ENCODE measurements around the gene ATRN. TPM values are rescaled to one million over a fixed set of nuclear protein-coding genes. Genes with fewer than 3 reads are reported as not detected.

ATRN gene
- total and polyA plus RNA-seq, 2 of the 8 experiments (the other 6 are each of a cell fraction or from before 2014, with no cell fraction given), result 12.0 to 17.4 TPM

- H4K91ac ChIP-seq (replicated peaks; ENCODE audit: insufficient read length, low read length), result no peak within 1 kb of the TSS
- H3K27me3 ChIP-seq (replicated peaks in 1 of 4; ENCODE audit: control insufficient read depth in 3 of 4, extremely low read depth in 1 of 4, insufficient read depth in 3 of 4, low read length in 3 of 4), result peaks cover 0 to 2% (median 0%) of the 10 kb centered on the region in 4 experiments; a peak in 1 of 7 replicates
- no peak within 1 kb of the TSS for H2BK120ac ChIP-seq (replicated peaks; ENCODE audit: low read depth, low read length)
- POLR2A ChIA-PET (ENCODE audit: partially characterized antibody), result interaction anchor here (0.6 kb wide), 1 partner anchor 12 kb away, joined by 3 read pairs; no protein-coding TSS in a partner anchor
- H3K14ac ChIP-seq (ENCODE audit: insufficient read length), result no peak within 1 kb of the TSS
- H4K5ac ChIP-seq (ENCODE audit: insufficient read length, low read depth, low read length), result no peak within 1 kb of the TSS
- FAIRE-seq (no peak), DNase-seq (ENCODE audit: low read depth in 1 of 2, low spot score in 2 of 2) (no peak)
- peaks cover 0 to 5% (median 0%) of the 10 kb centered on the region in 4 experiments; a peak in 1 of 8 replicates for H3K36me3 ChIP-seq (ENCODE audit: control insufficient read depth in 2 of 4, insufficient read depth in 4 of 4, low read length in 3 of 4)
- H2BK15ac ChIP-seq (ENCODE audit: low read length), result peak within 1 kb of the TSS; percentile 19; the same call in 1 of the 2 replicates
- CTCF ChIA-PET (ENCODE audit: partially characterized antibody), result interaction anchor here (0.6 to 1.5 kb wide), 3 partner anchors 9 to 64 kb away, joined by 3 to 8 read pairs (median 6); no protein-coding TSS in a partner anchor
- no peak within 1 kb of the TSS for H3K4me2 ChIP-seq (ENCODE audit: insufficient read depth in 1 of 2, low read depth in 2 of 2, low read length in 2 of 2)
- WGBS, 2 experiments (ENCODE audit: extremely low coverage in 1 of 2, insufficient coverage in 1 of 2, insufficient read length in 1 of 2, insufficient replicate concordance in 2 of 2, low coverage in 1 of 2, low lambda C conversion rate in 2 of 2, missing lambda C conversion rate in 1 of 2), result 56% methylated on average over 19 of the region's 19 CpGs; no CpG with 5 or more reads in 1 of the 2 experiments
- no peak within 1 kb of the TSS for H2AK5ac ChIP-seq (ENCODE audit: low read depth, low read length)
- H3K79me2 ChIP-seq (ENCODE audit: control insufficient read depth in 1 of 2, insufficient read depth in 2 of 2, low read length in 2 of 2), result no peaks in the 10 kb centered on the region
- H3K4ac ChIP-seq (replicated peaks; ENCODE audit: insufficient read length, low read depth, low read length), result no peak within 1 kb of the TSS
- H2AFZ ChIP-seq (ENCODE audit: low read length), result peak within 1 kb of the TSS; percentile 57; the same call in 1 of the 2 replicates
- H2BK5ac ChIP-seq (ENCODE audit: low read depth, low read length), result no peak within 1 kb of the TSS
- H3K79me1 ChIP-seq (ENCODE audit: low read depth, low read length), result no peaks in the 10 kb centered on the region
- H3K27ac ChIP-seq (ENCODE audit: low read depth, low read length), result no peak within 1 kb of the TSS
- peaks cover 0 to 2% of the 10 kb centered on the region in 2 experiments for H4K20me1 ChIP-seq (replicated peaks in 1 of 2; ENCODE audit: control insufficient read depth in 1 of 2, insufficient read depth in 2 of 2, low read length in 2 of 2)
- no peak within 1 kb of the TSS for H4K8ac ChIP-seq (ENCODE audit: extremely low read depth, insufficient read depth, low read length)
- H3K56ac ChIP-seq (replicated peaks; ENCODE audit: insufficient read length, low read depth, low read length), result no peak within 1 kb of the TSS
- H3K4me1 ChIP-seq (replicated peaks in 1 of 4; ENCODE audit: control insufficient read depth in 3 of 4, insufficient read depth in 4 of 4, low read length in 3 of 4), result peaks cover 0 to 4% (median 1%) of the 10 kb centered on the region in 4 experiments; a peak in 3 of 7 replicates
- no peak within 1 kb of the TSS for H3K18ac ChIP-seq (ENCODE audit: extremely low read depth, low read length)
- no peak within 1 kb of the TSS for H3K9ac ChIP-seq (replicated peaks in 1 of 4; ENCODE audit: extremely low read depth in 1 of 4, low read depth in 3 of 4, low read length in 3 of 4)
- no peak within 1 kb of the TSS for H3K4me3 ChIP-seq (ENCODE audit: extremely low read depth in 1 of 4, insufficient read depth in 2 of 4, low read depth in 3 of 4, low read length in 4 of 4)
- no peak within 1 kb of the TSS for H3K23ac ChIP-seq (ENCODE audit: insufficient read length)
- no peak within 1 kb of the TSS for H2BK20ac ChIP-seq (ENCODE audit: low read length)
- TF ChIP-seq BCL11A (IDR thresholded peaks at IDR 0.05; ENCODE audit: low read depth in 2 of 2, low read length in 2 of 2) (no peak), TEAD4 (IDR thresholded peaks at IDR 0.05; ENCODE audit: low read depth, low read length) (no peak), CHD2 (IDR thresholded peaks at IDR 0.05; ENCODE audit: low read length) (no peak), RAD21 (IDR thresholded peaks at IDR 0.05 in 1 of 2, conservative IDR thresholded peaks at IDR 0.05 in 1 of 2; ENCODE audit: low read depth in 2 of 2, low read length in 2 of 2) (peak in 1 of 2 experiments; percentile 3; a peak in 1 of 4 replicates), CTCF (IDR thresholded peaks at IDR 0.05; ENCODE audit: control extremely low read depth in 1 of 3, insufficient read depth in 1 of 3, low read depth in 1 of 3, low read length in 3 of 3) (peak in 2 of 3 experiments; percentile 16 to 20; a peak in 2 of 4 replicates)
- peaks cover 2% of the 10 kb centered on the region; the same call in 1 of the 2 replicates for H3K23me2 ChIP-seq (ENCODE audit: low read depth, low read length)
- peaks cover 0 to 17% of the 10 kb centered on the region in 2 experiments; a peak in 2 of 4 replicates for H3K9me3 ChIP-seq (ENCODE audit: insufficient read depth in 2 of 2, low read depth in 1 of 2, low read length in 1 of 2)
- H2BK12ac ChIP-seq (ENCODE audit: low read depth, low read length), result no peak within 1 kb of the TSS; the same call in 1 of the 2 replicates
Measured at GRCh38 chr20:3663031-3663701, 192.3 kb downstream of the ATRN start, which contains the start of gene GFRA4. Gene GFRA4, minus strand, starts transcription at chr20:3663399. Its CDS starts 0 bp downstream, at chr20:3663399.

Data from H1 (cell line).